Posterior vena cava (tissue), 2 donors: ENCODE results near the gene DHRS9. TPM values are rescaled to one million over a fixed set of nuclear protein-coding genes. Genes with fewer than 3 reads are reported as not detected.
"Not testable (repeated sequence)": the region's sequence is repeated elsewhere in the genome, so short reads cannot be mapped to it uniquely, and the experiment has no call there.

ENCODE experiments used
- DNase-seq: peaks from one replicate; pipeline ENCODE4 v3.0.0-alpha.2; 2020; ENCODE audit warnings: low spot score
- intact Hi-C, 2 donors: fragments of 100-400 bp; cut with DNase I; formaldehyde crosslinking; loops; one replicate each; pipeline versions ENCODE4 v1.14.1 to v1.14.2; 2022 to 2023
- long read RNA-seq, 2 donors: library from polyadenylated mRNA; unstranded; transcript quantifications; one replicate each; pipeline ENCODE4 v2.0.0, GENCODE V29; 2020 to 2021
- total RNA-seq, 2 donors: library from RNA; stranded (reverse); fragmentation: NEBNext Ultra II Directional; extraction: Animal tissue kit (Norgen Biotek cat#: 25700); gene quantifications; one replicate each; pipeline ENCODE4 v1.2.1, GENCODE V29; 2021
- donor health status: DM: yes; HTN: yes; CAD: no.
- donor health status: DM: yes; HTN: yes; CAD: no.

DHRS9 gene
- total RNA-seq: under 1 TPM; 0.48 to 0.93 TPM
- long read RNA-seq, donor 1: 0 reads
- long read RNA-seq, donor 2, partial matches to known transcripts: 0 of 1 reads
- long read RNA-seq, donor 2, other reads (novel, unspliced or antisense): 1 of 1 reads

DNA sequence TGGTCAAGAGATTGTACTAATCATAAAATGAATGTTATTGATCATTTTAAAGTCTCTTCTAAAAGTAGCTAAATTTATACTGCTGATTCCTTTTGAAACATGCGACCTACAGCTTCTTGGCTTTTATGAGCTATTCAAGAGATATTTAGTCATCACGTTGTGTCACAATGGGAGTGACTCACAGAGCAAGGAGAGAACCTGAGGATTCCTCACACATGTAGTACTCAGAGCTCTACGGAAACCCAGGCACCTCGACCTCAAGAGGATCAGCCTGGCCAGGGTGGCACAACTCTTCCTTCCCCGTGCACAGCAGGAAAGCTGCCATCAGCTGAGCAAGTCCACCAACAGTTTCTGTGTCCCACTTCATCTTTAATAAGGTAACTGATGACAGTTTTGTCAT, at the start of gene DHRS9:
DHRS9 (plus strand) TSS at position 223 of the 400 bp plus-strand sequence. CDS start 12,019 bp downstream, outside the sequence.
- no peak for DNase-seq

DNA sequence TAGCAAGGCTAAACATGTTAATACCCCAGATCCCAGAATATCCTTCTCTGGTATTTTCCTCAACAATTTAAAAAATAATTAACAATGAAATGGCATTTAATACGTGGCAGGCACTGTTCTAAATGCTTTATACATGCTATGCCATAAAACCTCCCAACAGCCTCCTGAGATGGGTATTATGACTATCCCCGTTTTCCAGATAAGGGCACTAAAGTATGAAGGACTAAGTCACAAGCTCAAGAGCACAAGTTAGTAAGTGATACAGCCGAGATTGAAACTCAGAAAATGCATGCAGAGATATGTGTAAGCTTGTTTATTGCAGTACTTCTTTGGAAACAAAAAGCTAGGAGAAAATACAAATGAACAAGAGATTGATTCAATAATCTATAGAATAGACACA, 46.2 kb upstream of the DHRS9 start:
- DNase-seq: no peak
- intact Hi-C loops: no loop called here

More for the DNA sequence above, at the start of gene DHRS9:
- intact Hi-C loops: no loop called here

DNA sequence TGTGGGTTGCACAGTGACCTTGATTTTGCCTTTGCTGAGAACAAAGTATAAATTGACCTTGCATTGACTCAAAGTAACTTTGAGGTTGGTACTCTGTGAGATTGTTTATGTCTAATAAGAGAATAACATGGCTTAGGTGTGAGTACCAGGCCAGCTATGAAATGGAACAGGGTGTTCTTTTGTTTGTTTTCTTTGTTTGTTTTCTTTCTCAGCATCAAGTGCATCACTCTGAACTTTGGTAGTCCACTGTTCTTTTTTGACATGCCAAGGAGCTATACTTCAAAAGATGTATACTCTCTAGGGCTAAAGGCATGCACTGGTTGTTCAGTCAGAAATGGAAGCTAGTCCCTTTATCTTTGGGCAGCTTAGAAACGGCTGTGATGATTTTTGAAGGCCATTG, 43.3 kb upstream of the DHRS9 start:
- intact Hi-C loops: no loop called here
- no peak for DNase-seq

DNA sequence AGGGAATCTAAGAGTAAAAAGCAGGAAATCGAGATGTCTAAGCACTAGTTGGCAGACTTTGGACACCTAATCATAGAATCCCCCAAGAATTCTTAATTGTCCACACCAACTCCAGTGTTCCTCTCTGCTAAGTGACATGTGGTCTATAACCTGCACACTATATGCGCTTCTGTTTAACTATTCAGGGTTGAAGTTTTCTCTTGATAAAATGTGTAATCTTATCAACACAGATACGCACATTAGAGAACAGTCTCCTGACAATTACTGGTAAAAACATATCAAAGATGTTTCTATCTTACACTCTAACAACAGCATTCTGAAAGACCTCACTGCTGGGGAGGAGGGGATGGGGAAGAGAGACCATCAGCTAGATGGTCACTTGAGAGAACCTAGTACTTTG, 42.1 kb upstream of the DHRS9 start:
- intact Hi-C loops: no loop called here
- DNase-seq: no peak

DNA sequence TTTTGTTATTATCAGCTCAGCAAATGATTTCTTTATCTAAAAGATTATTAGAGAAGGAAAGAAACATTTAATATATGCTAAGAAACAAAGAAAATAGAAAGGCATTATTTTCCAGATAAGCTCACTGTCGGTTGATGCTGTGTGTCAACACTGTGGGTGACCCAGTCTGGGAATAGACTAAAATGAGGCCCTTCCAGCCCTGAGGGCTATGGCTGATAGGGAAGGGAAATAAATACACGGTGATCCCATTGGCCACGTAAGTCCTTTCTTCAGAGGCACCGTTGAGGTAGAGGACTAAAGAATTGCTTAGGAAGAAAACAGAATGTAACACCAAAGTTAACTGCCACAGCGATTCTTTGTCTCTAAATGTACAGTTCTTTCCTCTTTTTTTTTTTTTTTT, 40.0 kb upstream of the DHRS9 start:
- no peak for DNase-seq
- intact Hi-C loops: no loop called here

DNA sequence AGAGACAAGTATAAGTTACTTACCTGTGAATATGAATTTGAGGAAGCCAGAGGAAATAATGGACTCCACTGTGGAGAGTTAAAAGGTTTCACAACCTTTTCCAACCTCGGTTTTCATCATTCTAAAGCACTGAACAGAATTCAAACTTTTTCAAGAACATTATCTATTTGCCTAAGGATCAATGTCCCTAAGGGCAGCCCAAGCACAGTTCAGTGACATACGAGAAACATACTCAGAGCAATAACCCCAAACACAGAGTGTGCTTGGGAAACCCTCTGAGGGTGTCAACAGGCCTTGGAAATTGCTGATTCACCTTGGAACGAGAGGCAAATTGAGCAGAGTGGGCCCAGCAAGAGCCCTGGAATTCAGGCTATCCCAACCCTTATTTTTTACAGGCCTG, 38.2 kb upstream of the DHRS9 start, which contains the start of gene ABCB11:
ABCB11 (minus strand) TSS at position 123 of the 400 bp plus-strand sequence. CDS start 13,199 bp downstream, outside the sequence.
- no peak for DNase-seq
- intact Hi-C loops: no loop called here

DNA sequence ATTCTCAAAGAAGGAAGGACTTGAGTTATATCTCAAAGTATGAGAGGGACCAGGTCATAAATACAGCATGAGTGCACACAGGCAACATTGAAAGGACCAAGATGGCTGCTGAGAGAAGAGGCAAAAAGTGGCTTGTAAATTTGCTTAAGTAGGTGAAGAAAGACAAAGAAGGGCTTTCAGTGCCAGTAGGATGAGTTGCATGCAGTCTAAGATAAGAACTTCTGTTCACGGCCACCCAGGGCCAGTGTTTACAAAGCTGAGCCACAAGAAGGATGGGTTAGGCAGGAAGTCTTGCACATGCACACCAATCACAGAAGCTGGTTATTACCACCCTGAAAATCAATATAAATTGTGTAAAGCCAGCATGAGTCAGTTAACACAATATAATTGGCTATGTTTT, 35.1 kb upstream of the DHRS9 start:
- DNase-seq: no peak
- intact Hi-C loops: no loop called here

DNA sequence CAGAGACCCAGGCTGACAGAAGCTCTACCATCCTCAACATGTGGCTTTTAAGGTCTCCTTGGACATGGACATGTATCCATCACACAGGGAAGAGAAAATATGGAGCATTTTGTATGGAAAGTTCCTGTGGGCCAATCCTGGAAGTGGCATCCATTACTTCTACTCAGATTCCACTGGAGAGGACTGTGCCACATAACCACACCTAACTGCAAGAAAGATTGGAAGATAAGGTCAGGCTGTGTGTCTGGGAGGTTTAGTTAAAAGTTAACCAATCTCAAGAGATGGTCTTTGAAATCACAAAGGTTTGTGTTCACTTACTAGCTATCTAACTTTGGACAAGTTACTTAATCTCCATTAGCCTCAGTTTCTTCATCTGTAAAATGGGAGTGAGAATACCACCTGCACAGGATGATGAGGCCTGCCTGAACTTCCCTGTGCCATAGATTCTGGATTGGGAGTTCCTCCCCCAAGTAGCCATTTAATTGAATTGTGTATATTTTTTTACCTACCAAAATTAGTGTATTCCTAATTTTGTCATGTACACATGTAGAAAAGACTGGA, 34.3 kb upstream of the DHRS9 start:
- intact Hi-C loops: no loop called here
- no peak for DNase-seq

DNA sequence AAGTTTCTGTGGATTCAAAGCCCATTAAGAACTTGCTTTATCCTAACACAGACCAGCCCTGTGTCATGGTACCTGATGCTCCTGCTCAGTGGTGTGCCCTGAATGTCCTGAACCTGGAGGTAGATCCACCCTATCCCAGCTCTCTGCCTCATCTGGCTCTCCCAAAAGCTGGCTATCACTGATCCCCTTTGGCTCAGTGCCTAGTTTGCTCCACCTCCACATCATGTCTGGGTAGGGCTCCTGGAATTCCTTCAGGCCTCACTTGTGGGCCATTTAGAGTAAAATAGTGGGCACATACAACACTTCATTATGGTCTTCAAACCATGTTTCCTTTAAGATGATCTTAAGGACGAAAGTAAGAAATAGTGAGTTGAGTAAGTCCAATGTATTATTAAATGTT, 33.5 kb upstream of the DHRS9 start:
- DNase-seq: no peak
- intact Hi-C loops: no loop called here

DNA sequence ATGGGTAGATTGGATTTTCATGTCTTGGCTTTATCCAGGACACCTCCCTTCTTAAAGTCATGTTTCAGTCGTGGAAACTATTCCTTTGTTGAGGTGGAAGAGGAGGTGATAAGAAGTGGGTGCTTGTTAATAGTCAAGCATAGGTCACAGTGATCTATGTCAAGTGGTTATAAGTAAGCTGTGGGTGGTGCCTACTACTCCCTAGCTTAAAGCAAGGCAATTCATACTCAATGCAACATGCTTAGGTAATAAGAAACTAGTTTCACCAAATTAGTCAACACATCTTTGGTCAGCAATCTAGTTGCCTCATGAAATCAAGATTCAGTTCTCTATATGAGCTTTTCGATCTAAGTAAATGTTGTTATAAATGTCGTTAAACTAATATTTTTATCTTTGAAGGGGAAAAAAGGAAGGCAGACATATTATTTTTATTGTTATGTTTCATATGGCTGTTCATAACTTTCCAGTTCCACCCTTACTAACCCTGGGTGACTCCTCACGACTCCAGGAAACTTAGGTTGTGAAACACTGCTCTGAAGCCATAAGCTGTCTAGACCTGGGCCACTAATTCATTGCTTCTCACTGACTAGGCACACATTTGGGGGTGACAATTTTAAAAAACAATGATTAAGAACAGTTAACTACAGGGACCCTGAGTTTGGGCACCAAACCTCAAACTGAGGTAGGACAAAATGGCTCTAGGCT, 32.5 kb upstream of the DHRS9 start:
- DNase-seq: no peak
- intact Hi-C loops: no loop called here

DNA sequence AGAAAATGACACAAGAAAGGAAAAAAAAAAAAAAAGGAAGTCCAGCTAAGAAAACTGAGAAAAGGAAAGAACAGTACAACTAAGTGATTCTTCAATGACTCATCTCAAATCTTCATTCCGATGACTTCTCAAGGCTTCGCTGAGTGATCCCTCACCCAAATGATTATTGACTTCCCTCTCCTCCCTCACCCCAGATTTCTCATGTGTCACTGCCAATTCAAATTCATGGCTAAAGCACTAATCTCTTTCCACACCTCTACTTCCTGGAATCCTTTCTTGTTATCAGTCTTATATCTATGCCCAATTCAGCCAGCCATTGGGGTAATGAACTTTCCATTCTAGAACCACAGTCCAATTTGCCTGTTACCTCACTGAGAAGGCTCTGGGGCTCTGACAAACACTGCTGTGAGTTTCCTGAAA, 31.0 kb upstream of the DHRS9 start:
- intact Hi-C loops: no loop called here
- no peak for DNase-seq

DNA sequence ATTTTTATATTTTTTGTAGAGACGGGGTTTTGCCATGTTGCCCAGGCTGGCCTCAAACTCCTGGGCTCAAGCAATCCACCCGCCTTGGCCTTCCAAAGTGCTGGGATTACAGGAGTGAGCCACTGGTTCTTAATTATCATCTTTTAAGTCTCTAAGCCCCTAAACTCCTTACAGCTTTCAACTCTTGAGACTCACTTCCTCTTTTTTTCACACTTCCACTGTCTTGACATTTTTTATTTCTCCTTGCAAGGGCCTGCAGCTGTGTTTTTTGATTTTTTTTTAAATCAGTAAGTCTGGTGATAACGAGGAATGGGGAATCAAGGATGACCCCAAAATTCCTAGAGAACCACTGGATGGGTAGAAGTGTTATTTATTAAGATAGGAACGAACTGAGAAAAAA, 29.7 kb upstream of the DHRS9 start:
- no peak for DNase-seq
- intact Hi-C loops: no loop called here

DNA sequence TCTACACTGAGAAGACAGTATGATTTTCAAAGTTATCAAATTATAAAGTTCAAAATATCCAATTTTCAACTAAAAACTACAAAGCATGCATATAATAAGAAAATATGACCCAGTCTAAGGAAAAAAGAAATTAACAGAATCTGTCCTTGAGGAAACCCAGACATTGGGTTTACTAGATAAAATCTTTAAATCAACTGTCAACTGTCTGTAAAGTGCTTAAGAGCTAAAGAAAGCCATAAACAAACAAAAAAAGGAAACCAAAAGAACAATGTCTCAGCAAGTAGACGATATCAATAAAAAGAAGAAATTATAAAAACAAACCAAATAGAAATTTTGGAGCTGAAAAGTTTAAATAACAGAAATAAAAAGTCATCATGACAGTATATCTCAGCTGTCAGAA, 27.8 kb upstream of the DHRS9 start:
- no peak for DNase-seq
- intact Hi-C loops: no loop called here

DNA sequence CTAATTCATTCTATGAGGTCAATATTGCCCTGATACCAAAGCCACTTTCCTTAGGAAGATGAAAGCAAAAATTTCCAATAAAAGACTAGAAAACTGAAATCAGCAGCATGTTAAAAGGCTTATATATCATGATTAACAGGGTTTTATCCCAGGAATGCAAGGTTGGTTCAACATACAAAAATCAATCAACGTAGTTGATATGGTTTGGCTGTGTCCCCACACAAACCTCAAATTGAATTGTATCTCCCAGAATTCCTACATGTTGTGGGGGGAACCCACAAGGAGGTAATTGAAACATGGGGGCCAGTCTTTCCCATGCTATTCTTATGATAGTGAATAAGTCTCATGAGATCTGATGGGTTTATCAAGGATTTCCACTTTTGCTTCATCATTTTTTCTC, 26.5 kb upstream of the DHRS9 start:
- intact Hi-C loops: no loop called here
- DNase-seq: no peak

DNA sequence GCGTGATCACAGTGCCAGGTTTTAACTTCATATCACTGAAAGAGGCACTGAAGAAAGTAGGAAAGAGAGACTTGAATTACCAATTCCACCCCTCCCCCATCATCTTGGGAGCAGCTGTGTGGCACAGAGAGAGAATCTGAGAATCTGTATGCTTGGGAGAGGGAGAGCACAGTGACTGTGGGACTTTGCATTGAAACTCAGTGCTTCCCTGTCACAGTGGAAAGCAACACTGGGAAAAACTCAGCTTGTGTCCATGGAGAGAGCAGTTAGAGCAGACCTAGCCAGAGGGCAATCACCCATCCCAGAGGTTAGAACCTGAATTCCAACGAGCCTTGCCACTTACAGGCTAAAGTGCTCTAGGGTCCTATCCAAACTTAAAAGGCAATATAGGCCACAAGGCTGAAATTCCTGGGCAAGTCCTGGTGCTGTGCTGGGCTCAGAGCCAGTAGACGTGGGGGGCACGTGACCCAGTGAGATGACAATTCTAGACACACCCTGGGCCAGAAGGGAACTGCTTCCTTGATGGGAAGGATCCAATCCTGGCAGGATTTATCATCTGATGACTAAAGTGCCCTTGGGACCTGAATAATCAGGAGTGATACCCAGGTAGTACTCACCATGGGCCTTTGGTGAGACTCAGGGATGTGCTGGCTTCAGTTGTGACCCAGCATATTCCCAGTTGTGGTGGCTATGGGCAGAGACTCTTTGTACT, 22.8 kb upstream of the DHRS9 start:
- no peak for DNase-seq
- intact Hi-C loops: no loop called here

DNA sequence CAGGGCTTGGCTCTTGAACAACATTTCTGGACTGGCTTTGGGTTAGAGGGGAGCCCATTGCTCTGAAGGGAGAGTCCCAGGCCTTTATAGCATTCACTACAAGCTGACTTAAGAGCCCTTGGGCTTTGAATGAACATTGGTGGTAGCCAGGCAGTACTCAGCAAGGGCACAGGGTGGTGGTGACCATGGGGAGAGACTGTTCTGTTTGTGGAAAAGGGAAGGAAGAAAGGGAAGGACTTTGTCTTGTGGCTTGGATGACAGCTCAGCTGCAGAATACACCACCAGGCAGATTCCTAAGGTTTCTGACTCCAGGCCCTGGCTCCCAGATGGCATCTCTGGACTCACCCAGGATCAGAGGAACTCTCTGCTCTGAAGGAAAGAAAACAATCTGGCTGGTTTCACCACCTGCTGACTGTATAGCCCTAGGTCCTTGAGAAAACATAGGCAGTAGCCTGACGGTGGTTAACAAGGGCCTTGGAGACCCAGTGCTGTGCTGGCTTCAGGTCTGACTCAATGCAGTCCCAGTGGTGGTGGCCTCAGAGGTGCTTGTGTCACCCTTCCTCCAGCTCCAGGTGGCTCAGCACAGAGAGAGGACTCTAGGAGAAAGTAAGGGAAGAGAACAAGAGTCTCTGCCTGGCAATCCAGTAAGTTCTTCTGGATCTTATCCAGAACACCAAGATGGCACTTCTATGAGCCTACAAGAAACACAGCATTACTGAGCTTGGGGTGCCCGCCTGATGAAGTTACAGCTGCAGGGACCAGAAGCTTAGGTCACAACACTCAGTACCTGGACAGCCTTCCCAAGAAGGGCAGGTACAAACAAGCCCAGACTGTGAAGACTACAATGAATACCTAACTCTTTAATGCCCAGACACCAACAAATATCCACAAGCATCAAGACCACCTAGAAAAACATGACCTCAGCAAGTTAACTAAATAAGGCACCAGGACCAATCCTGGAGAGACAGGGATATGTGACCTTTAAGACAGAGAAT, 21.8 kb upstream of the DHRS9 start:
- intact Hi-C loops: no loop called here
- no peak for DNase-seq

DNA sequence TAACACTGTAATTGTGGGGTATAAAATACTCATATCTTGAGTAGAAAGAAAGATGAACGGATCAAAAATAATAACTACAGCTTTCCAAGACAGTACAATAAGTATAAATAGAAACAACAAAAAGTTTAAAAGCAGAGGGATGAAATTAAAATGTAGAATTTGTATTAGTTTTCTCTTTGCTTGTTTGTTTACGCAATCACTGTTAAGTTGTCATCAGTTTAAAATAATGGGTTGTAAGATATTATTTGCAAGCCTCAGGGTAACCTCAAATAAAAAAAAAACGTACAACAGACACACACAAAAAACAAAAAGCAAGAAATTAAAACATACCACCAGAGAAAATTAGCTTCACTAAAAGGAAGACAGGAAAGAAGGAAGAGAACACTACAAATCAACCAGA, 20.2 kb upstream of the DHRS9 start:
- DNase-seq: no peak

DNA sequence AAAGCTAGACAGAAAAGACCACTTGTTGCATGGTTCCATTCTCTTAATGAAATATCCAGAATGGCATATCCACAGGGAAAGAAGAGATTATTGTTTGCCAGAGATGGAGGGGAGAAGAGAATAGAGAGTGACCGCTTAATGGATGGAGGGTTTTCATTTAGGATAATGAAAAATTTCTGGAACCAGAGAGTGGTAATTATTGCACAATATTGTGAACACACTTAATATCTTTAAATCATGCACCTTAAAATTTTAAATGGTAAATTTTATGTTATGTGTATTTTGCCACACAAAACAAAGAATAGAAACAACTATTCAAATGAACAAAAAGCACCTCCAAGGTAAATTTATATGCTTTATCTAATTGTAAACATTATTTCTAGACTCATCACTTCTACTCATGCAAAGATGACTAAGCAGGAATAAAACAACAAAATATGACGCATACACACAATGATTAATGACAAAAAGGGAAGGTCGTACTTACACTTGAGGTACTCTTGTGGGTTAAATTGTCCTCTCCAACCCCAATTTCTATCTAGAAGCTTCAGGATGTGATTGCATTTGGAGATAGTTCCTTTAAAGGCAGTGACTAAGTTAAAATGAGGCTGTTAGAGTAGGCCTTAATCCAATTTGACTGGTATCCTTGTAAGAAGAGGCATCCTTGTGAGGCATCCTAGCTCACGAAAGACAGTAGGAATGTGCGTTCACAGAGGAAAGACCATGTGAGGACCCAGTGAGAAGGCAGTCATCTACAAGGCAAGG, 18.7 kb upstream of the DHRS9 start:
- no peak for DNase-seq
- intact Hi-C loops: no loop called here

More for the DNA sequence above, 20.2 kb upstream of the DHRS9 start:
- intact Hi-C loops: no loop called here

DNA sequence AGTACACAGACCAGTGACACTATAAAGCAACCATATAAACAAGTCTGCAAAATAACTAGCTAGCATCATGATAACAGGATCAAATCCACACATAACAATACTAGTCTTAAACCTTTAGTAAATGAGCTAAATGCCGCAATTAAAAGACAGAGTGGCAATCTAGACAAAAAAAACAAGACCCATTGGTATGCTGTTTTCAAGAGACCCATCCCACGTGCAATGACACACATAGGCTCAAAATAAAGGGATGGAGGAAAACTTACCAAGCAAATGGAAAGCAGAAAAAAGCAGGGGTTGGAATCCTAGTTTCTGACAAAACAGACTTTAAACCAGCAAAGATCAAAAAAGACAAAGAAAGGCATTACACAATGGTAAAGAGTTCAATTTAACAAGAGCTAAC, 14.8 kb upstream of the DHRS9 start:
- DNase-seq, intact Hi-C loops: not testable (repeated sequence)
